Prostate gland (tissue), 2 donors: ENCODE data around the gene RYK.

ENCODE experiments used
- CTCF ChIP-seq, 4 experiments: fragments of 200-600 bp in 2 of 4; fragments of 450-650 bp in 2 of 4; sonication (generic) in 2 of 4; IDR thresholded peaks; 1 replicate in 3 of 4; 2 replicates in 1 of 4; pipeline ENCODE4 v1.5.1; 2016 to 2019; ENCODE audit warnings: antibody characterized with exemption in 4 of 4, mild to moderate bottlenecking in 2 of 4, moderate library complexity in 2 of 4
- POLR2AphosphoS5 ChIP-seq: sonication (generic); formaldehyde crosslinking; IDR thresholded peaks from one replicate; pipeline ENCODE4 v1.6.1; 2017; ENCODE audit warnings: antibody characterized with exemption

GRCh38 chr3:134228479-134228878, 22.2 kb downstream of the RYK start:
- TF ChIP-seq CTCF (IDR thresholded peaks at IDR 0.05) (no peak), POLR2AphosphoS5 (no peak)
